NCI-H82 treated with DMSO at 0.1 percent for 48 hours (cell line): Measurements from ENCODE around the gene GADD45GIP1.
"Not testable (repeated sequence)": the region's sequence is repeated elsewhere in the genome, so short reads cannot be mapped to it uniquely, and the experiment has no call there.

Experiments
- DNase-seq: peaks from one replicate; lab custom pipeline; 2025; ENCODE audit not compliant: unreplicated experiment; lab: John Stamatoyannopoulos, UW

Gene GADD45GIP1

DNA sequence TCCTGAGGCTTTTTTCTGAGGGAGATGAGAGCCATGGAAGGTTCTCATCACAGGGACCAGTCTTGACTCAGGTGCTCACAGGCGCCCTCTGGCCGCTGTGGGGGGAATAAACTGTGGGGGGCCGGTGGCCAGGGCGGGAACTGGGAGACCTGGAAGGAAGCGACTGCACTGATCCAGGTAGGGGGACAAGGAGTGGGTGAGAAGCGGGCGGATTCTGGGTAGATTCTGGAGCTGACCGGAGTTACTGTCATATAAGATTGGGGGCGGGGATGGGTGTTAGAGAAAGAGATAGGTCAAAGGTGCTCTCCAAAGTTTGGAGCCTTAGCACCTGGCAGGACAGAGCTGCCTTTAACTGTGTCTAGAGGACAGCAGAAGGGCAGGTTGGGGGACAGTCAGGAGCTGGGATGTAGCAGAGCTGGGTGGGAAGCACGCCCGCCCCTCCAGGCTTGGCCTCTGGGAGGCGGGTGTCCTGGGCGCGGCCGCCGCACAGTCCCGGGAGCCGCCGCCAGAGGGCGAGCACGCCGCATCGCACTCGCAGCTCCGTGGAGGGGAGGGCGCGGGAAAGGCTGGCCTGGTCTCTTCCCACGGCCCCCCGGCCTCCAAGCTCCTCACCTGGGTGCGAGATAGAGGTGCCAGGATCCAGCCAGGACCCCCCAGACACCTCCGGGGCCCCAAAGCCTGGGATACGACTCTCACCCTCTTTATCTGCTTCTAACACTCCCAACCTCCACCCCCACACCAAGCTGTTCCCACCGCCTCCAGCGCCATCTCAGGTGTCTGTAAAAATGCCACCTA lies 8.2 kb upstream of the GADD45GIP1 start:
- peak; percentile 57 for DNase-seq

DNA sequence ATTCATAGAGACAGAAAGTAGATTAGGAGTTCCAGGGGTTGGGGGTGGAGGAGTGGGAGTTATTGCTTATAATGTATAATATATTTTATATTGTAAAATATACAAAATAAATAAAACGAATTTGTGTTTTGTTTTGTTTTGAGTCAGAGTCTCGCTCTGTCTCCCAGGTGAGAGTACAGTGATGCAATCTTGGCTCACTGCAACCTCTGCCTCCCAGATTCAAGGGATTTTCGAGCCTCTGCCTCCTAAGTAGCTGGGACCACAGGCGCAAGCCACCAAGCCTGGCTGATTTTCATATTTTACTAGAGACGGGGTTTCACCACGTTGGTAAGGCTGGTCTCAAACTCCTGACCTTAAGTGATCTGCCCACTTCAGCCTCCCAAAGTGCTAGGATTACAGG lies 2.5 kb upstream of the GADD45GIP1 start:
- no peak for DNase-seq

DNA sequence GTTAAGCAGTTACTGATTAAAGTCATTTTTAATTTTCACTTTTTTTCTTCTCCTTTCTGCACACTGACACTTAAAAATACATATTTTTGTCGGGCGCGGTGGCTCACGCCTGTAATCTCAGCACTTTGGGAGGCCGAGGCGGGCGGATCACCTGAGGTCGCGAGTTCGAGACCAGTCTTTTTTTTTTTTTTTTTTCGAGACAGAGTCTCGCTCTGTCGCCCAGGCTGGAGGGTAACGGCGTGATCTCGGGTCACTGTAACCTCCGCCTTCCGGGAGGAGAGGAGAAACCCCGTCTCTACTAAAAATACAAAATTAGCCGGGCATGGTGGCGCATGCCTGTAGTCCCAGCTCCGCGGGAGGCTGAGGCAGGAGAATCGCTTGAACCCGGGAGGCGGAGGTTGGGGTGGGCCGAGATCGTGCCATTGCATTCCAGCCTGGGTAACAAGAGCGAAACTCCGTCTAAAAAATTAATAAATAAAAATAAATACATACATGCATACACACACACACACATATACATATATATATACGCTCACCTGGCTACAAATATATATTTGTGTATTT lies 448 bp upstream of the GADD45GIP1 start:
- DNase-seq = not testable (repeated sequence)

DNA sequence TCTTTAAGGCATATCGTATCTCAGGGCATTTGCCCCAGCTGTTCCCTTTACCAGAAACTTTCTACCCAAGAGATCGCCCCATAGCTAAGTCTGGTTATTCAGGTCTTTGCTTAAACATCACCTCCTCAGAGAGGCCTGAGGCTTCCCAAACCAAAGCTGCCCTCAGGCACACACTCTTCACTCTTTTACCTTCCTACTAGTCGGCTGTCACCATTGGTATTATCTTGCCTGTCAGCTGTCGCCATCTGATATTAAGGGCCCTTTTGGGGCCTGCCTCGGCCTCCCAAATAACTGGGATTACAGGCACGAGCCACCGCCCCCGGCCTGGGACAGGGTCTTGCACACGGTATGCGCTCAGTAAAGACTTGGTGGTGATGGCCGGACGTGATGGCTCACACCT lies 1.0 kb downstream of the GADD45GIP1 start:
- no peak for DNase-seq

DNA sequence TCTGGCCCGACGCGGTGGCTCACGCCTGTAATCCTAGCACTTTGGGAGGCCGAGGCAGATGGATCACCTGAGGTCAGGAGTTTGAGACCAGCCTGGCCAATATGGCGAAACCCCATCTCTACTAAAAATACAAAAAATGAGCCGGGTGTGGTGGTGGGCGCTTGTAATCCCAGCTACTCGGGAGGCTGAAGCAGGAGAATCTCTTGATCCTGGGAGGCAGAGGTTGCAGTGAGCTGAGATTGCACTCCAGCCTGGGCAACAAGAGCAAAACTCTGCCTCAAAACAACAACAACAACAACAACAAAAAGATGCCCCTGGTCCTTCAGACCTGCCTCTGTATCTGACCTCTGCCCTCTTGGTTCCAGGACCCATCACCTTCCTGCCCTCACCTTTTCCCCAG lies 1.4 kb downstream of the GADD45GIP1 start:
- not testable (repeated sequence) for DNase-seq

DNA sequence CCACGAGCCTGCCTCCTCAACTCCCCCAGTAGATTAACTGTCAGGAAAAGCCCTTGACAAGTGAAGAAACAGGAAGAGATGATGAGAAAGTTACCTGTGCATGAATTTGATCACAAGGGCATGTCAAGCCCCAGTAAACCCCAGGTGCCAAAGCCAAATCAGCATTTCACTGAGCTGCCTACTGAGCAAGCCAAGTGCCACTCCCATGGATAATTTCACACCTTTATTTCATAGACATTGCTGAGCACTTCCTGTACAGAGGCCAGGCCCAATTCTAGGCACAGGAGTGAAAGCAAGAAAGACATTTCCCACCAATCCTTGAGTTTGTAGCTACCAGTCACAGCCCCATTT lies 2.4 kb downstream of the GADD45GIP1 start:
- DNase-seq = no peak

DNA sequence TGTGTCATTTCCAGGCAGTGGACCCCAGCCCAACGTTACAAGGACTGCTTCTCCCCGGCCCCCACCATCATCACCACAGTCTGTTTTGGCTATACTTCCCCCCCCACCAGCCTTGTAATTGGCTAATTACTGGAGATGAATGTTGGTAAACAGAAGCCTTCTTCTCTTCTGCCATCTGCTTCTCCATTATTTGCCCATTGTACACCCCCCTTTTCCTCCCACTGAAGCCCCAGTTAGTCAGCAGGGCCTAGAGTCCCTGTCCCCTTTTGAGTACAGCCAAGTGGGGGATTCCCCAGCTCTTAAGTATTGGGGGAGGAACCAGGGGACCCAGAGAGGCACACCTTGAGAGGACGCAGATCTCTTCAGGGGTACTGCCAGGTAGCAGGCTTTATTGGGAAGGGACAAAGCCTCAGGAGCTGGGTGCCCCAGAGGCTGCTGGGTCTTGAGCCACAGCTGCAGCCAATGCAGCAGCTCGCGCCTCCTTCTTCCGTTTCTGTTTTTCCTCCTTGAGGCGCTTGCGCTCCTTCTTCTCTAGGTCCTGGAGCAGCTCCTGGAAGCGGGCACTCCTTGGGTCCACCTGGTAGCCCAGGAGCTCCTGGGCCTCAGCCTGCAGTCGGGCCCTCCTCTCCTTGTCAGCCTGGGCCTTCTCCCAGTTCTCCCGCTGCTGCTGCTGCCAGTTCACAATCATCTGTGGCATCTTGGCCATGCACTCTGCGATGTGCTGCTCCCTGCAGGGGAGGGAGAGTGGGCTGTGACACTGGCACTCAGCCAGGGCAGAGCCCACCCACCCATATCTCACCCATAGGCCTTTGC lies 3.0 kb downstream of the GADD45GIP1 start:
- peak; percentile 89 for DNase-seq

DNA sequence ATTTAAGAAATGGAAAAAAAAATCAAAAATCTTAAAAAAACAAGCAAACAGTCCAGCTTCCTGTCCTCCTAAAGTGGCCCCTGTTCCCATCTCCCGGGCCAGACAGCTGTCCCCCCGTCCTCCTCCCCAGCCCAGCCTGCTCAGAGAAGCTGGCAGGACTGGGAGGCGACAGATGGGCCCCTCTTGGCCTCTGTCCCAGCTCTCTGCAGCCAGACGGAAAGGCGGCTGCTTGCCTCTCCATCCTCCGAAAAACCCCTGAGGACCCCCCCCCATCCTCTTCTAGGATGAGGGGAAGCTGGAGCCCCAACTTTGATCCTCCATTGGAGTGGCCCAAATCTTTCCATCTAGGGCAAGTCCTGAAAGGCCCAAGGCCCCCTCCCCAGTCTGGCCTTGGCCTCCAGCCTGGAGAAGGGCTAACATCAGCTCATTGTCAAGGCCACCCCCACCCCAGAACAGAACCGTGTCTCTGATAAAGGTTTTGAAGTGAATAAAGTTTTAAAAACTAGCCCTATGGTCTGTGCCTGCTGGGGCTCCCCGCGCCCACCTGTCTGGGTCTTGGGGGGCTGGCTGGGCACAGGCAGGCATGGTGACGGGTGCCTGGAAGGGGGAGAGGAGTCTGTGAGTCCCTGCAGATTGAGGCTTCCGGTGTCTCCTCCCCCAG lies 3.8 kb downstream of the GADD45GIP1 start:
- peak; percentile 86 for DNase-seq

DNA sequence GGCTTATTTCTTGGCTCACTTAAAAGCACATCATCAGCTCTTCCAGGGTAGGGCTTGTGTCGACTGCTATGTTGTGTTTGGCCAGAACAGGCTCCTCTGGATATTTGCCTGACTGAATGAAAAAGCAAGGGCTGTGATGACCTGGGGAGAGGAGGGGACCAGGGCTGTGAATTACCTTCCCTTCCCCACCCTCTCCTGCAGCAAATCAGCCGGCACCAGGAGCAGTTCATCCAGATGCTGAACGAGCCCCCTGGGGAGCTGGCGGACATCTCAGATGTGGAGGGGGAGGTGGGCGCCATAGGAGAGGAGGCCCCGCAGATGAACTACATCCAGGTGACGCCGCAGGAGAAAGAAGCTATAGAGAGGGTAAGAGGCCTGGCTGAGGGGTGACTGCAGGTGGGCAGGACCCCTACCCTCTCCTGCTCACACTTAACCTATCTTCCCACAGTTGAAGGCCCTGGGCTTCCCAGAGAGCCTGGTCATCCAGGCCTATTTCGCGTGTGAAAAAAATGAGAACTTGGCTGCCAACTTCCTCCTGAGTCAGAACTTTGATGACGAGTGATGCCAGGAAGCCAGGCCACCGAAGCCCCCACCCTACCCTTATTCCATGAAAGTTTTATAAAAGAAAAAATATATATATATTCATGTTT lies 4.4 kb downstream of the GADD45GIP1 start:
- no peak for DNase-seq

DNA sequence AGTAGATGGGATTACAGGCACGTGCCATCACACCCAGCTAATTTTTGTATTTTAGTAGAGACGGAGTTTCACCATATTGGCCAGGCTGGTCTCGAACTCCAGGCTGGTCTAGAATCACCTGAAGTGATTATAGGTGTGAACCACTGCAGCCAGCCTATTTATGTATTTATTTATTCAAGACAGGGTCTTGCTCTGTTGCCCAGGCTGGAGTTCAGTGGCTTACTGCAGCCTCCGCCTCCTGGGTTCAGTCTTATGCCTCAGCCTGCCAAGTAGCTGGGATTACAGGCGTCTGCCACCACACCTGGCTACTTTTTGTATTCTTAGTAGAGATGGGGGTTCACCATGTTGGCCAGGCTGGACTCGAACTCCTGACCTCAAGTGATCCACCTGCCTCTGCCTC lies 5.0 kb downstream of the GADD45GIP1 start:
- not testable (repeated sequence) for DNase-seq

DNA sequence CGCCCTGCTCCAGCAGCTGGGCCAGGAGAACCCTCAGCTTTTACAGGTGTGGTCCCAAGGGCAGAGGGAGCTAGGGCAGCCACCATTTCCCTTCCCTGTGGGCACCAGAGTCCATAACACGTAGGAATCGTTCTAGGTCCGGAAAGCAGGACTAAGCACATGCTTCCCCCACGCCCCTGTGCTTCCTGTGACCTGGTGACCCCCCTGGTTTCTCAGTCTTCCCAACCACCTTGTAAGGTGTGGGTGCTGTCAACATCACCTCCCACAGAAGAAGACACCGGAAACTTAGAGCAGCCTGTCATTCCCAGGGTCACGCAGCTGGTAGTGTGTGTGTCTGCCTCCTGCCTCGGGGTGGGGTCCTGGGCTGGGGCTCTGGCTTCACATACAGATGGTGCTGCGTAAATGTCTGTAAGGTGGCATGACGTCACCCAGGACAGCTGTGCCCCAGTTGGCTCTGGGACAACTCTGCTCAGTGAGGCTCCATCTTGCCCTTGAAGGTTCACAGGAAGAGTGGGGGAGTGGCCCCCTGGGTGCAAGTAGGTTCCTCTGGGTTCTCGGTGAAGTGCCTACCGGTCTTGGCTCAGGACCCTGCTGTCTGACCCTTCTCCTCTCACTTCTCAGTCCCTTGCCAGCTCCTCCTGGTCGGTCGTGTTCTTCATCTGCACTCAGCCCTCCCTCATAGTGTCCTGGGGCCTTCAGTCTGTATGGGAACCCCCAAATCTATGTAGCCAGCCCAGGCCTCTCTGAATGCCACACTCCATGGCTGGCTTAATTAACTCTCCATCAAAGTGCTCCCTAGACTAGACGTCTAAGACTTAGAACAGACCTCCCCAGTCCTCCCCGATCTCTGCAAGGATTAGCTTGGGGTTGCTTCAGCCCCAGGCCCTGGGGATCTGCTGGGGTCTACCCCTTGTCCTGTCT lies 7.4 kb downstream of the GADD45GIP1 start:
- DNase-seq = no peak

DNA sequence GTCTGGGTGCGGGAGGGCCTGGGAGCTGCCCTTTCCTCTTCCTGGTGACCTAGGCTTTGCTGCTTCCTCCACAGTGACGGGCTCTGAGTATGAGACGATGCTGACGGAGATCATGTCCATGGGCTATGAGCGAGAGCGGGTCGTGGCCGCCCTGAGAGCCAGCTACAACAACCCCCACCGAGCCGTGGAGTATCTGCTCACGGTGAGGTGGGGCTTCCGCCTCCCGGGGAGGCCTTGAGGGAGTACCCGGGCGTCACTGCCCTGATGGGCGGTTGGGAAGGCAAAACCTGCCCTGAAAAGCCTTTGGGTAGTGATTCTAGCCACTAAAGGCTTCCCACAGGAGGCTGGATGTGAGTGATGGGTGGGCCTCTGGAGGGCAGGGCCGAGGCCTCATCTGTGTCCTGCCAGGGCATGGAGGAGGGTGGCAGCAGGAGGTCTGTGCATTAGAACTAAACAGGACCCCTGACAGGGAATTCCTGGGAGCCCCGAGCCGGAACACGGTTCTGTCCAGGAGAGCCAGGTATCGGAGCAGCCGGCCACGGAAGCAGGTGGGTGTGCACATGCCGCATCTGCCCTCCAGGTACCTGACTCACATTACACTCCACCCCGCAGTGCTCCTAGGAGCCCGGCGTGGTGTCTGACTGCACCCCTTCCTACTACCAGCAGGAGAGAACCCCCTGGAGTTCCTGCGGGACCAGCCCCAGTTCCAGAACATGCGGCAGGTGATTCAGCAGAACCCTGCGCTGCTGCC lies 8.2 kb downstream of the GADD45GIP1 start:
- no peak for DNase-seq

DNA sequence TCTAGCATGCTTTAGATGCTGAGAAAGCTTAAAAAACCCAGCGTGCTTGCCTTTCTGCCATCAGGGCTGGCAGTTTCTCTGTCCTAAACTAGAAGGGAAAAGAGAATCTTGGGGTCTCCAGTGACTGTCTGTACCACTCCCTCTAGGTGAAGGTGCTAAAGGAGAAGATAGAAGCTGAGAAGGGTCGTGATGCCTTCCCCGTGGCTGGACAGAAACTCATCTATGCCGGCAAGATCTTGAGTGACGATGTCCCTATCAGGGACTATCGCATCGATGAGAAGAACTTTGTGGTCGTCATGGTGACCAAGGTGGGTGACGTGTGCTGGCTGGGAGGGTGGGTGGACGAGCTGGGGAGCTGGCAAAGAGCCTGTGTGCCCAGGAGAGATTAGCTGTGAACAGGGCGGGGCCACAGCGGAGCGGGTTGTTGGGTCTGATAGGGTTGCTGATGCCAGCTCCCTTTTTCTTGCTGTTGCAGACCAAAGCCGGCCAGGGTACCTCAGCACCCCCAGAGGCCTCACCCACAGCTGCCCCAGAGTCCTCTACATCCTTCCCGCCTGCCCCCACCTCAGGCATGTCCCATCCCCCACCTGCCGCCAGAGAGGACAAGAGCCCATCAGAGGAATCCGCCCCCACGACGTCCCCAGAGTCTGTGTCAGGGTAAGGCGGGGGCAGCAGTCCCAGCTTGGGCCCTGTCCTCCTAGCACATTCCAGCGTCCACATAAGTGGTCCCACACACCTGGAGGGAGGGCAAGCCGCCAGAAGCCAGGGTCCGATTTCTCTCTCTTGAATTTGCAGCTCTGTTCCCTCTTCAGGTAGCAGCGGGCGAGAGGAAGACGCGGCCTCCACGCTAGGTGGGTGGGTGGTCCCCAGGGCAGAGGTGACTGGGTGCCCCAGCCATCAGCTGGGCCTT lies 9.1 kb downstream of the GADD45GIP1 start:
- no peak for DNase-seq

DNA sequence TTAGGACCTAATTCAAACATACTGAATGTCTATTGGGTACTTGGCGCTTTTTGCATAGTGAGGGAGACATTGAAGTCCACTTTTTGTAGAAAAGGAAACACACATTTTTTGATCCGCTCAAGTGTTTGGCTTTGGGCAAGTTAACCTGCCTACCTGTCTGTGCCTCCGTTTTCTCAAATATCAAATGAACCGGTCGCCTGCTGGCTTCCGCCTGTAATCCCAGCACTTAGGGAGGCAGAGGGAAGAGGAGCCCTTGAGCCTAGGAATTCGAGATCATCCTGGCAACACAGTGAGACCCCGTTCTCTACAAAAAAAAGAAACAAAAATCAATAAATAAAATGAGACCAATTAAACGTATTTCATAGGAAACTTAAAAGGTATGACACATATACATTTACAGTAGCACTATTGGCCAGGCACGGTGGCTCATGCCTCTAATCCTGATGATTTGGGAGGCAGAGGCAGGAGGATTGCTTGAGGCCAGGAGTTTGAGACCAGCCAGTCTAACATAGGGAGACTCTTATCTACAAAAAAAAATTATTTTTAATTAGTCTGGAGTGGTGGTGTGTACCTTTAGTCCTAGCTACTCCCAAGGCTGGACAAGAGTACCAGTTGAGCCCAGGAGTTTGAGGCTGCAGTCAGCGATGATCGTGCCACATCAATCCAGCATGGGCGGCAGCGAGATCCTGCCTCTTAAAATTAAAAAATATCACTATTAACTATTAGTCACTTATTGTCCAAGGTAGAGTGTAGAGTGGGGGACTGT lies 10.1 kb downstream of the GADD45GIP1 start:
- DNase-seq = no peak

DNA sequence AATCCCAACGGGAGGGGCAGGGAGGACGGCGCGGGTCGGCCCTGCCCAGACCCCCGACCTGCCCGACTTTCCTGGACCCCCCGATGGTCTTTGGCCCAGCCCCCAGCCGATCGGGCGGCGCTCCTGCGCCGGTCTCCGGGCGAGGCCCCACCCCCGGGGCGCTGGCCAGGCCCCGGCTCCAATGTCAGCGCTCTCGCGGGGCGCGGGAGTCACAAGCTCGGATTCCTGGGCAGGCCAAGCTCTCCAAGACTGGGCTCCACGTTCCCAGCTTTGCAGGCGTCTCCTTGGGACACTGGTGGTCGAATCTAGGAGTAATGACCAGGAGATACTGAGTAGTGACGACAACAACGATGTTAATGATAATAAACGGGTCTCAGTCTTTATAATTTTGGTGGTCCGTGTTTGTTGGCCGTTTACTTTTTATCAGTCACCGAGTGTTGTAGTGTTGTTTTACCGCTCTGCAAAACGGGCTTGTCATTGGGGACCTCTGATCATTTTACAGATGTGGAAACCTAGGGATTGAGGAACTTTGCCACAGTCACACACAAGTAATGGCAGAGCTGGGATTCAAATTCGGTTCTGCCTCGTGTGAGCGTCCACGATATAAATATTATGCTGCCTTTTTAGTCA lies 10.8 kb downstream of the GADD45GIP1 start:
- no peak for DNase-seq

DNA sequence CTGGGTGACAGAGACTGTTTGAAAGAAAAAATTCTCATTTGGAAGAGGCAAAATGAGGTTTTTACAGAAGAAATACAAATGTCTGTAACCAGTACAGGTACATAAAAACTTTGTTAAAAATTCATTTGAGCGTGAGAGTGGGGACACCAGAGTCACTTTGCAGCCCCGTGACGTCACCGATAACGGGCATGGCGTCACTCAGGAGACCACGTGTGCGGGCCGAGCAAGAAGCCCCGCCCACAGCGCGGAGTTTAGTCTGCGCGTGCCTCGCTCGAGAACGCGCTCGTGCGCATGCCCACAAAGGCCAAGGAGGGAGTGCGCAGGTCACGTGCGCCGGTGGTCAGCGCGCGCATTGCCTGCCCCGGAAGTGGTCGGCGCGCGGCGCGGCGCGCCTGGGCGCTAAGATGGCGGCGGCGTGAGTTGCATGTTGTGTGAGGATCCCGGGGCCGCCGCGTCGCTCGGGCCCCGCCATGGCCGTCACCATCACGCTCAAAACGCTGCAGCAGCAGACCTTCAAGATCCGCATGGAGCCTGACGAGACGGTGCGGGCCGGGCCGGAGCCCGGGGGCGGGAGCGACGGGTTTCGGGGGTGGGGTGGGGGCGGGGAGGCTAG lies 11.4 kb downstream of the GADD45GIP1 start, which contains the start of gene RAD23A:
RAD23A (plus strand) TSS at position 384 of the 613 bp plus-strand sequence; CDS start at position 471, 87 bp downstream.
- DNase-seq = peak; percentile 94
